HG02678 (cell line): ENCODE measurements around the gene EPGN.
A peak's percentile ranks its signal among the peaks of the same experiment; 100 is the strongest.

Experiments
- ATAC-seq: cut with Tn5 transposase; IDR thresholded peaks from one replicate; pipeline ENCODE4 v1.9.1; 2021; ENCODE audit warnings: mild to moderate bottlenecking, moderate library complexity; ENCODE audit not compliant: unreplicated experiment

The EPGN gene

DNA sequence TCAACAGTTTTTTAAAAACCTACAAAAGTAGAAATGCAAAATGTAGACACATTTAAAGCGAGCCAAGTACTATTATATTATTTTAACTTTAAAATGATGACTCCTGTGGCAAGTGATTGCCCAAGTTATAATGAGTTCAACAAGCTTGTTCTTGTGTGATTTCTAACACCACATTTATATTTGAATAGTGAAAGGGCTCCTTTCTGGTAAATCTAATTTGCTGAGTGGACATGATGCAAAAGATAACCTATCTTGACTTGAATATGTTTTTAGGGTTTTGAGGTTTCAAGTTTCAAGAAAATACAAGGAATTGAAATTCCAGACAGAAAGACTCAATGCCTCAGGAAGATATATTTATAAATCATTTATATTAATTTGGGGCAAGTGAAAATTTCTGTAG is 1.1 kb upstream of the EPGN start:
- no peak for ATAC-seq

DNA sequence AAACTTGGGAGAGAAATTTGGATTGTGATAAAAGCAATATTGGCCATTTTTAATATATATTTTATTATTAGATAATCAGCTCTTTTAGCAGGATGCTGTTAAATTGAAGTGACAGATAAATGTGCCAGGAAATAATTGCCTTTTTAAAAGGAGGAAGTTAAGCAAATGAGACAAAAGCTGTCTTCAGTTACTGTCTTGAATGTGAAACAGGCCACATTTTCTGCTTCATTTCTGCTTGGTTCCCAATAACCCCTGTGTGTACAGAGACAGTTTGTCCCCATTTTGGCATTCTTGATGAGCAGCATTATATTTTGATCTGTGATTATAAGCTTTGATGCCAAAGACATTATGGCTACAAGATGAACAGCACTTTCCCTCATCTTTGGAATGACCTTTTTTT is 953 bp downstream of the EPGN start:
- no peak for ATAC-seq

DNA sequence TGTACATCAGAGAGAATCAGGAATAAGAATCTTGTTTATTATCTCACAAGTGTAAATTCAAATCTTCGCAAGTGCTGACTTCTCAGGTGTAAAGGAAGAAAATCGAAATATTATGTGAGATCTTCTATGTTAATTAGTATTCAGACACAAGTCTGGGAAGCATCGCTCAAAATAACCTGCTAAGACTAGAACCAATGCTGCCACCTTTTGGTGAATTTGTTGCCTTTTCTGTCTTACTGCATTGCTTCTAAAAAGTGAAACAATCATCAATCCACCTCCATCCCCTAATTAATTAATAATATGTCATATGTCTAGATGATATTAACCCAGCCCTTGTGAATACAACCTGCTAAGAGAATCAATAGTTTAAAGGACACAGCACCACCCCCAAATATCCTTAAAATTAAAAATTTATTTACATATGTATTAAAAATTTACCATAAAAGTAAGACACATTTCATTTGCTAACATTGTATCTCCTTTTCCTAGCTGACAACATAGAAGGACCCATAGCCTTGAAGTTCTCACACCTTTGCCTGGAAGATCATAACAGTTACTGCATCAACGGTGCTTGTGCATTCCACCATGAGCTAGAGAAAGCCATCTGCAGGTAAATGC is 3.5 kb downstream of the EPGN start:
- ATAC-seq: peak; percentile 70

DNA sequence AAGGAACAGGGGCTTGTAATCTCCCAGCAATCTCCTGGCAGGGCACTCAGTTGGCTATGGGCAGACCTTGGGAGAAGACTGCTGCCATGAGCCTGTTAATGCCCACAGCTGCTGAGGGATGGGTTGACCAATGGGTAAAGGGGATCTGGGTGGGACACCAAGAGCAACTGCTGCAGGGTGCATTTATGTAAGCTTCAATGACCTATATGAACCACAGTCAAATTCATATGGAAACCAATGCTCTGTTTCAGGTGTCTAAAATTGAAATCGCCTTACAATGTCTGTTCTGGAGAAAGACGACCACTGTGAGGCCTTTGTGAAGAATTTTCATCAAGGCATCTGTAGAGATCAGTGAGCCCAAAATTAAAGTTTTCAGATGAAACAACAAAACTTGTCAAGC is 6.1 kb downstream of the EPGN start:
- no peak for ATAC-seq

DNA sequence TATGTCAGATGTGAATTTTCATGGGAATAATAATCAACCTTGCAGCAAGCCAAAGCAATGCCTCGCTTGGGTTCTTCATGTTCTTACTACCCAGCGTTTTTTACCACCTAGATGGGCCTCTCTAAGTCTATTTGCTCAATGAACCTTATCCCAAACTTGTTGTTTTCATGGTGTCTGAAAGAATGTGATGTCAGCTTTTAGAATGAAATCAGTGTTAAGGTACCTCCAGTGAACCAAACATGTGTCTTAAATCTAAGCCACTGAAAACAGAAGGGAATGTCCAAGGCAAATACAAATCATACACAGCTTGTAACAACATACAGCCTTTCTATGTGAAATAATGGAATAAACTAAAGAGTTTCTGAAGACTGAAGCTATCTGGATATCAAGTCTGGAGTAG is 6.7 kb downstream of the EPGN start:
- ATAC-seq: no peak

DNA sequence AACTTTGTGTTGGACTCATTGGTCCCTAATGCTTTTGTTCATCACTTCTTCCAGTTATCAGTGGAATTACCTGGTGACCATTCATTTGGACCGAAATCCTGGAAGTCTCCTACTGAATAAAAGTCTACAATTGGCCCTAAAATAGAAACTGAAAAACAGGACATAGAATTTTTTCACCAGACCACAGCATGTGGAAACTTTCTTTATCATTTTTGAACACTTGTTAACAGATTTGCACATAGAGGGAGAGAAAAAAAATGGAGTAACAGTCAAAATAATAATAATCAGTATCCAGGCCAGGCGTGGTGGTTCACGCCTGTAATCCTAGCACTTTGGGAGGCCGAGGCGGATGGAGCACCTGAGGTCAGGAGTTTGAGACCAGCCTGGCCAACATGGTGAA is 7.1 kb downstream of the EPGN start:
- no peak for ATAC-seq

DNA sequence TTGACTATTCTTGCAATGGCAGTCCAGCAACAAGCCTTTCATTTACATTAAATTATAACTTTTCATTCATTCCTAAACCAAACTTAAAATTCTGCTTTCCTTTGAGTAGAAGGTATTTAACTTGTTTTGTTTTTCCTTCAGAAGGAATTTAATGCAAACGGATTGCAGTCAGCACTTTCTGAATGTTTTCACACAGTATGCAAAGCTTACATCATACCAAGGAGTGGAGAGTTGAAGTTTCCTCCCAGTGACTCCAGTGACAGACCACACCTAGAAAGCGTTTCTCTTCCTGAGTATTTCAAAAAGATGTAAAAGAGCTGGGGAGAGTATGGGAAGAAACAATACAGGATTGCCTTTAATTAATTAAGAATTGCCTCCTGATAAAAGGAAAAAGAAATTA is 8.1 kb downstream of the EPGN start:
- no peak for ATAC-seq

DNA sequence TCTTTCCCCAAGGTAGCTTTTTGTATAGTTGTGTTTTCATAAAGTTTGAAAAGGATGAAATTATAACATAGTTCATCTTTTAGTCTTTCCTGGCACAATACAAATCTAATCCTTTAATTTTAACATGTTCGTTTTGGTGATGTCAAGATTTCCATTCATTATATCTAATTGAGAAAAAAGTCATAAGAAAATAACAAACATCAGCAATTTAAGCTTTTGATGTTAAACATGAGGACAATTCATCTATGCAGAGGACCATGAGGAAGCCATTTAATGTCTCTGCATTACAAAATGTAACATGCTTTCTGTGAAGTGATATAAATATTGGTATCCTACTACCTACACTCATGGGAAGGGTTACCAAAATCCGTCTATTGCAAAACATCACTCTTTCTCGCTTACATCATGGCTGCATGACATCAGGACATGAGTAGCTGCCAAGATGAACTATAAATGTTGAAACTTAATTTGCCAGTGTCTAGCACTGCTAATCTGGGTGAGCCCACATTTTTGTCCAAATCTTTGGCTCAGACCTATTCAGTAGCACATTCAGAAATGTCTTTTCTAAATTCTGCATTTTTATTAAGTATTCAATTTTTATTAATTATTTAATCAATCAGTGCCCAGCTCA is 9.5 kb downstream of the EPGN start:
- ATAC-seq: no peak

DNA sequence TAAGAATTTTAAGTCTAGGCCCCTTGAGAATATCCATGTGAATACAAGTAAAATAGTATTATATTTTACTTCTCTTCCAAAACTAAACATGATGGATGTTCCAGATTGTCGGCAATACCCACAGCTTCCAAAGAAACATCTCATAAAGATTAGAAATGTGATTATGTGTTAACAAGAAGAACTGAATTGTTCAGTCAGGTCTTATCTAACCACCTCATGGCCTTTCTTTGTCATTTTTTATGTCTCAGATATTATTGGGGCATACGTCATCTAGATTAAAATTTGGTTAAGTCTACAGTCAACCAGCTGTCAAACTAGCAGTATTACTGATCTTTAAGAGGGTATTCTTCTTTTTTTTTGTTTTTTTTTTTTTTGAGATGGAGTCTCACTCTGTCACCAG is 10.0 kb downstream of the EPGN start:
- no peak for ATAC-seq

DNA sequence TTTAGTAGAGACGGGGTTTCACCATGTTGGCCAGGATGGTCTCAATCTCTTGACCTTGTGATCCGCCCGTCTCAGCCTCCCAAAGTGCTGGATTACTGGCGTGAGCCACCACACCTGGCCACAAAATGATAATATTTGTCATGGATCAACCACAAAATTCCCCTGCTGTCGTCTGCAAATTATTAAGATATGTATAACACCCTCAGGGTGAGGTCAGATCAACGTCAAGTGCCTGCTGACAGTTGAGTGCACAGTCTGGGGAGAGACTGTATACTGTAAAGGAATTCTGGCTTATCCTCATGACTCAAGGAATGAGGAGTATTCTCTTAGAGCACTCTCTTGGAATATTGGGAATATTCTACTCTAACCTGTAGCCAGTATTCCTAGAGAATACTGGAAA is 11.2 kb downstream of the EPGN start:
- ATAC-seq: no peak

DNA sequence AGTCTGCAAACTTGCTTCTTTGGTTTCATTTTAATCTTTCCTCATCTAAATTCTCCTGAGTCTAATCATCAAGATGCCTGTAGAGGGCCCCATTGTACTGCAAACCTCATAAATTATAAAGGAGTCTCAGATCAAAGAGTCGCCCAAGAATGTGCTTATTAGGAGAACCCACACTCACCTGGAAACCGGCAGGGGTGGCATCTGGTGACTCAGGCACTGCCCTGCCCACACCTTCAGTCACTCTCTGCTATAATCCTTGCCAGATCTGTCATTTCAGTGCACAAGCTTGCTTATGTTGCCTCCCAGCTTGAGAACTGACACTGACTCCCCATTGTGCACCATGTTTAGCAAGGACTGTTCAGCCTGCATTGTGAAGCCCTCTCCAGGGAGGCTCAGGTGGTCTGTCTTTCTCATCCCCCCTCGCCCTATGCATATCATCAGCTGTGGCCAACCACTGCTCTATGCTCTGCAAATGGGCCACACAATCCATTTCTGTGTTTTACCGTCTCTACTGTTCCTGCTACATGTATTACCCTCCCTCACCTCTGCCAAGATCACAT is 12.4 kb downstream of the EPGN start:
- peak; percentile 88 for ATAC-seq

DNA sequence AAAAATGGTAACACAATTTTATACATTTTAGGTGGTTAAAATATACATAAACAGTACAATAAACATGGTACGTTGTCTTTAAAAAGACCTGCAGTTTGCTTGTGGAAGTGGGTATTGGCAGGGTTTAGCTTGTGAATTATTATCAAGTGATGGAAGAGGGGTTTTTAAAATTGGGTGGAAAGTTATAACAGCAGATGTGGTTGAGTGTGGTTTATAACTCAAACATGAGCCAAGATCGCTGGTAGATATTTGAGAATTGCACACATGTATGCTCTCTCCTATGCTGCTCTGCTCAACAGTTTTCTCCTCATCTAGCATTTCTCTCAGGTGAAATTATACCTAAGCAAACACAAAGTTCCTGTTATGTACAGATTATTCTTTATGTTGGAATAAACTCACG is 14.0 kb downstream of the EPGN start:
- no peak for ATAC-seq

DNA sequence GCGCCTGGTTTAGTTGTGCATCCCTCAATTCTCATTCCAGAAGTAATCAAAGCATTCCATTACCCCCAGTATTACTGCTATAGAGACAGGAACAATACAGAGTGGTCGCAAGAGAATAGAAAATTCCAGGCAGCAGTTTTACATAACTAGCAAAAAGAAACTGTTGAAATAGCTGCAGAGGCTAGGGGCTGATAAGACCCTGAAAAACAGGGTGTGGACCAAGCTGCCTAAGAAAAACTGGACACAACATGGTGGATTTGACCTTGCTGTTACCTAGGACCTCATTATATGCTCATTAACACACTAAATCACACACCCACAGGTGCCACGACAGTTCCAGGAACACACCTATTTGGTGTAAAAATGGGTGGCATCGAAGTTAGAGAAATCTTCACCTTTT is 15.4 kb downstream of the EPGN start:
- ATAC-seq: no peak

DNA sequence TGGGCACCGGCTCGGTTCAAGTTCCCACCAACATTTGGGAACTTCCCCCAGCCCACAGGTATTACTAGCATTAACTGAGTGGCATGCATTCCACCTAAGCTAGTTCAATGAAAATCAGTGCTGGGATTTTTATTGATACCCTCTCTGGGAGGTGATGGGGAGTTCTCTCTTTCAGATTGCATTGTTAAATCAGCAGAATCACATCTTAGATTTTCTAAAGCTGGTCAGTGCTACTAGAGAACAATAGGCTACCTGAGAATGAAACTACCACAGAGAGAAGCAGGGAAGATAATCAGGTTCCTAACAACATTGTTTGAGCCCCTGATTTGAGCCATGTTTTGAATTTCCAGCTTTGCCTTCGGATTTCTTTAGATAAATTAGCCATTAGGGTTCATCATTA is 16.0 kb downstream of the EPGN start:
- no peak for ATAC-seq

DNA sequence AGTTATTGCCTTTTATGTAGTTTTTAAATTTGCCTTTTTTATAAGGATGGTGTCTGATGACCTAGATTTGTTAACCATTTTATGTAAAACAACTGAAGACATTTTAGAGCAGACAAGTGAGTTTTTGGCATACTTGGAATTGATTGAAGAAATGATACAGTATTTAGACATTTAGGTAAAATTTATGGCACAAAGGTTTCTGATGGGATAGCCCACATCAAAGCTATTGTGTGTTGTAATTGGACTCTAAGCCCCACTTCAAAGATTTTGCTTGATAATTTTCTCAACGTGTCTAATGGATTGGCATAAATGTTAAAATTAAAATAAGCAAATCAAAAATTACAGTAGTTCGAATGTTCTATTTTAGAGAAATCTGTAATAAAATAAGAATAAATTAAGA is 17.6 kb downstream of the EPGN start:
- no peak for ATAC-seq

DNA sequence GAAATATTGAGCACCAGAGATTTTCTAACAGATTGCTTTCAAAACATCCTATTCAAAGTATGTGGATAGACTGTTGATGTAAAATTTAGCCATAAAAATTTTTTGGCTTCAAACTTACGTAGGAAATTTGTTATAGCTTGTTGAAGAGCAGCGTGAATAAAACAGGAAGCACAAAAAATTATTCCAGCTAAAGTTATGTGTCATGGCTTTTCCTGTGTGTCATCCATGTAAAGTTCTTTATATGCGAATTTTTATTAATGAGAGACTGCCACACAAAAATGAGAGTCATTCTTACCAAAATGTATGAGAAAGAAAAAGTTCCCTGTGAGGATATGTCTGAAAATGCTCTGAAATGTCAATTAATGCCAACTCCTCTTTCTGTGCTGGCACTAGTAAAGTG is 19.5 kb downstream of the EPGN start:
- ATAC-seq: no peak

DNA sequence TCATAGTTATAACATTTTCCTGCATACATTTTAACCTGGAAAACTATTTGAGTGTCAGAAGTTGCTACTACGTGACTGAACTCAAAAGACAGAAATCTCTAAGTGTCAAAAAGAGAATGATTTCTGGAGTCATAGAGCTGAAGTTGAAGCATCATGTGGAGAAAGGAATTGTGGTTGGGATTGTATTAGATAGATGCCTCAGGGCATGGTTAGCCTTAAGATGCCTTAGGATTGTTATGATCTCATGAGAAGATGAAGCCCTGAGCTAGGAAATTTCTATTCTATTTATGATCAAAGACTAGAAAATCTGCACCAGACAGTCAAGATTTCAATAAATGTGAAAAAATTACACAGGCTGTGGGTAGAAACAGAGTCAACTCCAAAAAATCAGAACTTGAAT is 20.2 kb downstream of the EPGN start:
- ATAC-seq: no peak

DNA sequence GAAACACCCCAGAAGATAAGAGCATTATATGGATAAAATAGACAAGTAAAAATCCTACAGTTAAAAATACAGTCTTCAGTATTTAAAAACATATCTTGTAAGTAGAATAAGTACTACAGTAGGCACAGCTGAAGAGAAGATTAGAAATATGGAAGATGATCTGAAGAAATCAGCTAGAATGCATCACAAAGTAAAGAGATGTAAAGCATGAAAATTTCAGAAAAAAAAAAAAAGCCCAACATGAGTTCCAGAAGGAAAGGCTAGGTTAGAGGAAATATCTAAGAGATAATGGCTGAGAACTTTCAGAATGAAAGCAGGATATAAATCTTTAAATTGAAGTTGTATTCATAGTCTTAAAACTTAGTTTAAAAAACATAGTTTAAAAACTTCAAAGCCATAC is 21.0 kb downstream of the EPGN start:
- no peak for ATAC-seq

DNA sequence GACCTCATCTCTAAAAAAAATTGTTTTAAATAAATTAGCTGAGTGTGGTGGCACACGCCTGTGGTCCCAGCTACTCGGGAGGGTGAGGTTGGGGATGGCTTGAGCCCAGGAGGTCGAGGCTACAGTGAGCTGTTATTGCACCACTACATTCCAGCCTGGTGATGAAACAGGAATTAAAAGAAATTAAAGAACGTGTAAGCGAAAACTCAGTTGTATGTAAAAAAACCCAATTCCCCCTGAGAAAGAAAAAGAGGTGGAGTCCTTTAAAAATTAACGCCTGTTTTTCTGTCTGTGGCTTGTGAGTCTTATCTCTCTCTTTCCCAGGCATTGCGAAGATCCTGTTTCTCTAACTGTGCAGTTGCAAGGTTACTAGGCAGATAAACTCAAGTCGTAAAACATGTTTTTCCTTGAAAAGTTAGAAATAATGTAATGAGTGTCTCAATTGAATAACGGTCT is 22.1 kb downstream of the EPGN start:
- ATAC-seq: no peak

DNA sequence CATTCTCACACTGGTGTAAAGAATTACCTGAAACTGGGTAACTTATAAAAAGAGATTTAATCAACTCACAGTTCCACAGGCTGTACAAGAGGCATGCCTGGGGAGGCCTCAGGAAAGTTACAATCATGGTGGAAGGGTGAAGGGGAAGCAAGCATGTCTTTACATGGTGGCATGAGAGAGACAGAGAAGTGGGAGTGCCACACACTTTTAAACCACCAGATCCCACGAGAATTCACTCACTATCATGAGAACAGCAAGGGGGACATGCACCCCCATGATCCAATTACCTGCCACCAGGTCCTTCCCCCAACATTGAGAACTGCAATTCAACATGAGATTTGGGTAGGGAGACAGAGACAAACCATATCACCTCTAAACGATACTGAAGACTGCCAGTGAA is 23.0 kb downstream of the EPGN start:
- no peak for ATAC-seq

DNA sequence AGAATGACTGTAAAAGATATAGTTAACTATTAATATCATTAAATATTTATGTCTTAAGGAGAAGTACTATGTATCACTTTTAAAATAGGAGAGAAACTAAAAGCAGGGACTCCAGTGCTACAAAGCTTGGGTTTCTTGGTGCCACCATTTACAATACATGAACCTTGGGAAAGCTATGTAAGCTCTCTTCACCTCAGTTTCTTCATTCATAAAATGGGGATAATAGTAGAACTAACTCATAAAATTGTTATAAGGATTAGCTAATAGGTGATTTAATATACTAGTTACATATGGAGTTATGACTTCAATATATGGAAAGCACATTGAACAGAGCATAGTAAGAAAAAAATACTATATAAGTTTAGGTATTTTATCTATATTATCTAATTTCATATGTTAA is 23.7 kb downstream of the EPGN start:
- ATAC-seq: no peak

DNA sequence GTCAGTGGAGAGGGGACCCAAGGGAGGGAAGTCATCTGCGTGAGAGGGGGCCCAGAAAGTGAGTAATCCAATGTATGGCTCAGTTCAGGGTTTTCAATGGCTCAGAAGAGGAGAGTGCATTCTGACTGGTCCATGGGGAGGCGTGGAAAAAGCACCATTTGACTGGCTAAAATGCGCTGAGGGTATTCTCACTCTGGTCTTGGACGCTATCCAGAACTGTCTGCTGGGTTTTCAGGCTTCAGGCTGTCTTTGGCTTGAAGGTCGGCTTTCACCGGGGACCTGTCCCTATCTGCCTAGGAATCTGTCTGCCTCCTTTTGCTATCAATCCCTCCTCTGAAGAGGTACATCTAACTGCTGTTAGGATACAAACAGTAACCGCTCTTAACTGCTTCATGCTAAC is 26.4 kb downstream of the EPGN start:
- ATAC-seq: no peak
